ENCODE data around the gene FUT7.

Gene FUT7

DNA sequence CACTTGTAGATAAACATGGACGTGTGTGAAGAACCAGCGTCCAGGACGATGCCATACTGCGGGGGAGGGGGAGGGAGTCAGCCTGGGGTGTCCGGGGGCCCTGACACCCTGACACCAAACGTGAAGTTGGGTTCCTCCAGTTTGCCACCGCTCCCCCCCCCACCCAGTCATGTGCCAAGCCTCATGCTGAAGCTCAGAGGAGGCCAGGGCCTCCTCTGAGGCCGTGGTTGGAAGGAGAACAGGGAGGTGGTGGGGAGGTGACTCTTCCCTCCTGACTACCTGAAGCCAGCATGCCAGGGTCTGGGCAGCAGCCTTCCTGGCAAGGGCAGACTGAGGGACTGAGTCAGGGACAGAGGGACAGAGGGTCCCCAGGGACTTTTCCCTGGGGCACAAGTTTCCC lies 20.4 kb upstream of the FUT7 start:
- no peak for DNase-seq (ENCODE audit: low read depth in 1 of 2, low spot score in 1 of 2)
- no peak for TF ChIP-seq JUND (IDR thresholded peaks at IDR 0.05; ENCODE audit: low read depth)
- in situ Hi-C loops (cut with HindIII; ENCODE audit: low pct_unique_long_range_greater_than_20kb, low sequenced_read_pairs), result no loop called here

DNA sequence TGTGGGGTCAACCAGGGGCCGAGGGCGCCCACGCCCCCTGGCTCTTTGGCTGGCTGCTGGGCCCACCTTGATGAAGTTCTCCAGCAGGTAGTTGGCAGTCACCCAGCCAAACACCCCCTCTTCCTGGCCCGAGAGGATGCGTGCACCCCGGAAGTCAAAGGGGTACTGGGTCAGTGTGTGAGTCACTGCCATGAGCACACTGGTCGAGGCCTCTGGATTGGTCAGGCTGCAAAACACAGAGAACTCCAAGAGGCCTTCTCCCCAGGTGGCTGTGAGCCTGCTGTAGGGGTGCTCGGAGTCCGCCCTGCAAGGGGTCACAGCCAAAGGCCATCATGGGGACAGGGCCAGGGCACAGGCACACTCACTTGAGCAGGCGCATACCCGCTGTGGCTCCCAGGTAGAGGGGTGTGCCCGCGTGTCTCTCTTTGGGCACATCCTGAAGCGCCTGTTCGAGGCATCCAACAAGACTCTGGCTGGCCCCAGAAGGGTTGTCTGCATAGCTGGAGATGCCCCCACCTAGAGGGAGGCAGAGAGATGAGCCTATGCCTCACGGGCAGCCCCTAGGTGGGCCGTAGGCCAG lies 19.3 kb upstream of the FUT7 start:
- DNase-seq (ENCODE audit: low read depth in 1 of 2, low spot score in 1 of 2), result no peak
- in situ Hi-C loops (cut with HindIII; ENCODE audit: low pct_unique_long_range_greater_than_20kb, low sequenced_read_pairs), result no loop called here
- TF ChIP-seq JUND (IDR thresholded peaks at IDR 0.05; ENCODE audit: low read depth), result no peak

DNA sequence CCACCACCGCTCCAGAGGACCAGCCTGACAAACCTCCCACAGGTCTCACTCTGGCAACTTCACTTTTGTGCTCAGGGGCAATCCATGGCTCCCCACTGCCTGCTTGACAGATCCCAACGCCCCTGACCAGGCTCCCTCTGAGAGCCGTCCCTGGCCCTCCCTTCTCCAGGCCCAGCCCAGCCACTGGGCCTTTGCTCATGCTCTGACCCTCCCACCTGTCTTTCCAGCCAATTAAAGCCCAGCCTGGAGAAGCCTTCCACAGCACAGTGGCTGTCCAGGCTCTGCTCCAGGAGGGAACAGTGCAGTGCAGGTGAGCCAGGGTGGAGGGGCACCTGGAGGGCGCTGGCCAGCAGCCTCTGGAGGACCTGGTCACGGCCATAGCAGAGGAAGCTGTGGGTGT lies 18.7 kb upstream of the FUT7 start:
- DNase-seq (ENCODE audit: low read depth in 1 of 2, low spot score in 1 of 2), result peak in 1 of 2 experiments; percentile 64
- TF ChIP-seq JUND (IDR thresholded peaks at IDR 0.05; ENCODE audit: low read depth), result no peak
- in situ Hi-C loops (cut with HindIII; ENCODE audit: low pct_unique_long_range_greater_than_20kb, low sequenced_read_pairs), result no loop called here

DNA sequence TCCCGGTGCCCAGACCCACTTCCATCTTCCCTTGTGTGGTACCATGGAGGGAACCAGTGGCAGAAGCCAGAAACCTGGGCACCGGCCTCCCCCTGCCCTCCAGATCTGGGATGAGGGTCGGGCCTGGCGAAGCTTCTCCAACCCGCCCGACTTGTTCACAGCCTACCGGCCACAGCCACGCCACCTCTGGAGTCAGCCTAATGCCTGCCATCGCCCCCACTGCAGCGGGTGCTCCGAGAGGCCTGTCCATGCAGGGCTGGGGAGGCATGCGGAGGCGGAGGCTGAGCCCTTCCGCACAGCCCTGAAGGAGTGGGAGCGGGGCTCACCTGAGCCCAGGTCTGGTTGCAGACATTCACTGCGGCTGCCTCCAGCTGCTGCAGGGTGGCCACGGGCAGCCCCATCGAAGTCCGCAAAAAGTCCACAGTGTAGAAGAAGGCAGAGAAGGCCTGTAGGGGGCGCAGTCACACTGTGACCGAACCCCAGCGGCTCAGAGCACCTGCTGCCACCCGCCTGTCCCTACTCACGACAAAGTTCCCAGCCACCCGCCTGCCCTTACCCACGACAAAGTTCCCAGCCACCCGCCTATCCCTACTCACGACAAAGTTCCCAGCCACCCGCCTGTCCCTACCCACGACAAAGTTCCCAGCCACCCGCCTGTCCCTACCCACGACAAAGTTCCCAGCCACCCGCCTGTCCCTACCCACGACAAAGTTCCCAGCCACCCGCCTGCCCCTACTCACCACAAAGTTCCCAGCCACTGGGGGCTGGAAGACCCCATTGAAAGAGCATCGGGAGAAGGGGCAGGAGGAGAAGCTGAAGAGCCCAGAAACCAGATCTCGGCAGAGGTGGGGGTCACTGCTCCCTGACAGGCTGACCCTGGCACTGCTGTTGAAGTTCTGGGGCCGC lies 17.9 kb upstream of the FUT7 start:
- in situ Hi-C loops (cut with HindIII; ENCODE audit: low pct_unique_long_range_greater_than_20kb, low sequenced_read_pairs), result no loop called here
- TF ChIP-seq JUND (IDR thresholded peaks at IDR 0.05; ENCODE audit: low read depth), result no peak
- peak in 1 of 2 experiments; percentile 81 for DNase-seq (ENCODE audit: low read depth in 1 of 2, low spot score in 1 of 2)

DNA sequence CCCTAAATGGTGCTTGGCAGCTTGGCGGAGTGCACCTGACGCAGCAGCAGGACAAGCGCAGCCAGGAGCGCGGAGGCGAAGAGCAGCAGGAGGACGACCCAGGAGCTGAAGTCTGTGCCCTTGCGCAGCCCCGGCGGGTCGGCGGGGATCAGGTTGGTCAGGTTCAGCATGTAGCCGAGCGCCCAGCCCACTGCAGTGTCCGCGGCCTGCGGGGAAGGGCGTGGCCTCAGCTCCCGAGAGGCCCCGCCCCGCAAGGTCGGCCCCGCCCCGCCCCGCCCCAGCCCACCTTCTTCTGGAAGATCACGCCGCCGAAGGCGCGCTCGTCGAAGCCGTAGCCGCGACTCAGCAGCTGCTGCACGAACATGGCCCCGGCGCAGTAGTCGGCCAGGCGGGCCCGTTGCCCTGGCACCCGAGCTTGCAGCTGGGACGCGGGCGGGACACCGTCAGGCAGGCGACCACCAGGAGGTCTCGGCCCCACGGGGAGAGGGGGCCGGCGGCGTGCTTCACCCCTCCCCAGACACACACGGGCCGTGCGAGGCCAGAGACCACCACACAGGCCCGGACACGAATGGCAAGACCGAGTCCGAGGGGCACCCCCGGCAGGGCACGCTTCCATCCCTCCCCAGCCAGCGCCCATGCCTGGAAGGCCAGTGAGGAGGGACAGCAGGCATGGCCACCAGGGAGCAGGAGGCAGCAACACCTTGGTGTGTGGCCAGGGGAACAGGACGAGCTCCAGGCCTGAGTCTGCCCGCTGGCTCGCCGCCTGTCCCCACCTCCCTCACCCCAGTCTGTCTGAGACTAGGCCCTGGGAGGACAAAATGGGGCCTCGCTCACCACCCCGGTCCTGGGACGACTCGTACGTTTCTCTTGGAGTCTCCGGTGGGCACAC lies 17.0 kb upstream of the FUT7 start:
- DNase-seq (ENCODE audit: low read depth in 1 of 2, low spot score in 1 of 2), result peak; percentile 88 to 95
- in situ Hi-C loops (cut with HindIII; ENCODE audit: low pct_unique_long_range_greater_than_20kb, low sequenced_read_pairs), result no loop called here

DNA sequence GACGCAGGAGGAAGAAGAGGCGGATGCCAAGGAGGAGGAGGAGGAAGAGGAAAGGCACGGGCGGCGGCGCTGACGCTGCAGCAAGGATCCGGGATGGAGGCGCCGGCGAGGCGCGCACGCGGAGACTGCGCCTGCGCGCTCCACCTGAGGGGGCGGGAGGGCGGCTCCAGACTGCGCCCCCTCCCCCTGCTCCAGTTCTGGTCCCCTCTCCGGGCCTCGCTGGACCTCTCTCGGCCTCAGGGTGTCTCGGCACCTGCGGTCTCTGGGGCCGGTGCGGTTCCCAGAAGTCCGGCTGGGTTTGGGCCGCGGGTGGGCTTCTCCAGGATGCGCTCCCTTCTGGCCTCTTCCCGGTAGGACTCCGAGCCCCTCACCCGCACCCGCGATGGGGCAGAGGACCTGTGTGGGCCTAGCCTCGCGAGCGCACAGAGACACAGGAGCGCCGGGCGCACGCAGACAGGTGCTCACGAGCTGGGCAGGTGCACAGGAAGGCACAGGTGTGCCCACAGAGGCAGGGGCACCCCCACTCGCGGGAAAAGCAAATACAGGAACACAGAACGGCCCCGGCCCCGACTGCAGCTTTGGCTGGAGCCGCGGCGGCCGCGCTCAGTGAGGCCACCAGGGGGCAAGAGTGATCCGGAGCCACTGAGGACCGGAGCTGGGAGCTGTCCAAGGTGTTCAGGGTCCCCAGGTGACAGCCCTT lies 14.3 kb upstream of the FUT7 start, which contains the start of gene NPDC1:
Gene NPDC1 (minus strand): TSS at position 90 of the 700 bp plus-strand sequence. CDS start 188 bp downstream, outside the sequence.
- DNase-seq (ENCODE audit: low read depth in 1 of 2, low spot score in 1 of 2), result peak; percentile 96 to 97
- TF ChIP-seq JUND (IDR thresholded peaks at IDR 0.05; ENCODE audit: low read depth), result no peak
- in situ Hi-C loops (cut with HindIII; ENCODE audit: low pct_unique_long_range_greater_than_20kb, low sequenced_read_pairs), result no loop called here

More for the DNA sequence above, 17.0 kb upstream of the FUT7 start:
- TF ChIP-seq JUND (IDR thresholded peaks at IDR 0.05; ENCODE audit: low read depth), result no peak

DNA sequence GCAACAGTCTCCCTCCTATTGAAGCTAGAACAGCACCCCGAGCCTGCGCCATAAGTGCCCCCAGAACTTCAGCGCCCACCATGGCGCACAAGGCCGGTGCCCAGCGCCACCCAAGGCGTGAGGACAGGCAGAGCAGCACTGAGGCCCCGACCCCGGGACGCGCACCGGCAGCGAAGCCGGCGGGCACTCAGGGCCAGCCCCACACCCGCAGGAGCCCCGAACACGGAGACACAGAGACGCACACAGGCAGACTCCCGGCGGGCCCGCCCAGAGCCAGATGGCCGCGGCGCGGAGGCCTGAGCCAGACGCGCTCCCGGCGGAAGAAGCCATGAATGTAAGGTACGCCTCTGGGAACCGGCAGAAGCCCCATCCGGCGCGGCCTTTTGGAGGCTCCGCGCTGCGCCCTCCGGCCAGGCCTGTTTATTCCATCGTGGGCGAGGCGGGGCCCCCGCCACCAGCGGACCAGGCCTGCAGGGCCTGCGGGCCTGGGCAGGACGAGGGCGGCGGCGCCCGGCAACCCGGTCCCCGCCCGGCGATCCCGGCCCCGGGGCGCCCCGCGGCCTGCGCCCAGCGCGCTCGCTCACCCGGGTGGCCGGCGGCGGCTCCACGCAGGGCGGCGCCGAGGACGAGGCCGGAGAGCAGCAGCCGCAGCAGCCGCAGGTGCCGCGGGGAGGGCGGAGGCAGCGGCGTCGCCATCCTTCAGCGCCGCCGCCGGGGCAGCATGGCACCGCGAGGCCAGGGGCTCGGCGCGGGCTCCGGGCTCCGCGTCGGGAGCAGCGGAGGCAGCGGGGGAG lies 13.6 kb upstream of the FUT7 start:
- in situ Hi-C loops (cut with HindIII; ENCODE audit: low pct_unique_long_range_greater_than_20kb, low sequenced_read_pairs), result no loop called here
- peak in 1 of 2 experiments; percentile 42 for DNase-seq (ENCODE audit: low read depth in 1 of 2, low spot score in 1 of 2)
- TF ChIP-seq JUND (IDR thresholded peaks at IDR 0.05; ENCODE audit: low read depth), result no peak

DNA sequence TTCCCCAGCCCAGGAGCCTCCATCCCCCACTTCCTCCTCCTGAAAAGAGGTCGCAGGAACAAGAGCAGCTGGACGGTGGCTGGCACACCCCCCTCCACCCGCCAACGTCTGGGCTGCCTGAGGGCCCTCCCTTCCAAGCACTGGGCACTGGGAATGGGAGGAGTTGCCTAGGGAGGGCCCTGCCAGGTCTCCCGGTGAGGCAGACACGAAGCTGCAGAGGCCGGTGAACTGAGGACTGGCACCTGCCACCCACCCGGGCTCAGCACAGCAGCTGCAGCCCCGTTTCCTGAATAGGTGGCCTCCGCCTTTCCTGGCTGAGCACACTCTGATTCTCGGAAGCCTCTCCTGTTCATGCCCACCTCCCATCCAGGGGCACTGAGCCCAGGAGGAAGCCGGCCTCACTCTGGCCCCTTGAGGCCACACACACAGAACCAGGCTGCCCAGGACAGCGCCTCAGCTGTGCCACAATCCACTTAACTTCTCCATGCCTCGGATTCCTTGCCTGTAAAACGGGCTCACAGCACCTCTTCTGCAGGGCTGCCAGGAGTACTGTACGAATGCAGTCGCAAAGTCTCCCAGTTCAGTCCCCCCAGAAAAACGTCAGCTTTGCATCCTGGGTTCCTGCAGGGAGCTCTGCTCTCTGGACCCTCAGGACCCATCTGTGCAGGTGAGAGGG lies 12.8 kb upstream of the FUT7 start:
- in situ Hi-C loops (cut with HindIII; ENCODE audit: low pct_unique_long_range_greater_than_20kb, low sequenced_read_pairs), result no loop called here
- TF ChIP-seq JUND (IDR thresholded peaks at IDR 0.05; ENCODE audit: low read depth), result no peak

DNA sequence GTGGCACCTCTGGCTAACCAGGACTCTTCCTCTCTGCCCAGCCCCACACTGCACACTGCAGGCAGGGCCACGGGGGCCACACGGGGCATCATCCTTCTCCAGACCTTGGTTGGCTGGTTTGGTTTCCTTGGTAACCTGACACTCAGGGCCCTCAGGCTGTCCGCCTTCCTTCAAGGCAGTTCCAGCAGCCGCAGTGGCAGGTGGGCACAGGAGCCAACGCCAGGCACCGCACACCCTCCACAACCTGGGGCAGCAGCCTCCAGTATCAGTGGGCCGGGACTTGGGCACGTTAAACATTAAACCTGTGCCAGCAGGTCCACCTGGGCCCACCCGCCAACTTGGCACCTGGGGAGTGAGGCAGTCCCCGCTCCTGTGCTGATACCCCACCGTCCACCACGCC lies 12.1 kb upstream of the FUT7 start:
- TF ChIP-seq JUND (IDR thresholded peaks at IDR 0.05; ENCODE audit: low read depth), result no peak
- DNase-seq (ENCODE audit: low read depth in 1 of 2, low spot score in 1 of 2), result no peak
- in situ Hi-C loops (cut with HindIII; ENCODE audit: low pct_unique_long_range_greater_than_20kb, low sequenced_read_pairs), result no loop called here

More for the DNA sequence above, 12.8 kb upstream of the FUT7 start:
- DNase-seq (ENCODE audit: low read depth in 1 of 2, low spot score in 1 of 2), result peak; percentile 77 to 91

DNA sequence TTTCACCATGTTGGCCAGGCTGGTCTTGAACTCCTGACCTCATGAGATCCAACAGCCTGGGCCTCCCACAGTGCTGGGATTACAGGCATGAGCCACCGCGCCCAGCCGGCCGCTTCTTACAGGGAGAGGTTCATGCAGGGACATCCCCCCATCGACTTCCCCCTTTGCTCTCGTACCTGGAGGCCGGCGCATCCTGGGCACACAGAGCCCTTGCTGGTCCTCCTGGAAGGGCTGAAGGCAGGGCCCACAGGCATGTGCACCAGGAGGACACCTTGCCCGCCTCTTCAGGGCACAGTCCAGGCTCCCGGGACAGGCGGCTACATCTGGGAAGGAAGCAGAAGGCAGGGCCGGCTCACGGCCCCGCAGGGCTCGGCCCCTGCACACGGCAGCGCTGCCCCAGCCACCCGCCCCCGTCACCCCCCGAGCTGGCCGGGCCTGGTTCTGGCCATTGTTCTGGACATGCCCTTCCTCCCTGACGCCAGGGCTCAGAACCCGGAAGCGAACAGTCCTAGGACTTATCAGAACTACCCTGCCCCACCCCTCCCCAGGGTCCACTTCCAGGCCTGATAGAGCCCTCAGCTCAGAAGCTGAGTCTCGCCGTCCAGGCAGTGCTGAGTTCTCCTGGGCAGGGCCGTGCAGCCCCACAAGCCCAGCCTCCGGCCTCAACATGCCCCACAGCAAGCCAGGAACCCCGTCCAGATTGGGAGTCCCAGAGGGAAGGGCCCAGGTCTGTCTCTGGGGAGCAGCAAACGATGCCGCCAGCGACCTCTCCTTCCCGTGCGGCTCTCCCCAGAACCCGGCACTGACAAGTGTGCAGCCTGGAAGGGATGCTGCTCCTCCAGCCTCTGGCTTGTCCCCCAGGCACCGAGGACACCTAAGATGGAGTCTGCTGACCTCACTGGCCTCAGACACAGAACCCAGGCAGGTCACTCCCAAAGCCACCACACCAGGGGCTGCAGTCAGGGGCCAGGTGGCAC lies 11.2 kb upstream of the FUT7 start:
- in situ Hi-C loops (cut with HindIII; ENCODE audit: low pct_unique_long_range_greater_than_20kb, low sequenced_read_pairs), result no loop called here
- TF ChIP-seq JUND (IDR thresholded peaks at IDR 0.05; ENCODE audit: low read depth), result no peak
- DNase-seq (ENCODE audit: low read depth in 1 of 2, low spot score in 1 of 2), result no peak

Data from T47D (cell line).